ENCODE data around the gene AGFG2. TPM values are rescaled to one million over a fixed set of nuclear protein-coding genes. Genes with fewer than 3 reads are reported as not detected.
"Not testable (repeated sequence)": the region's sequence is repeated elsewhere in the genome, so short reads cannot be mapped to it uniquely, and the experiment has no call there.

Gene AGFG2
- total RNA-seq, 1 donor from 2014 or later, result 1.2 TPM

DNA sequence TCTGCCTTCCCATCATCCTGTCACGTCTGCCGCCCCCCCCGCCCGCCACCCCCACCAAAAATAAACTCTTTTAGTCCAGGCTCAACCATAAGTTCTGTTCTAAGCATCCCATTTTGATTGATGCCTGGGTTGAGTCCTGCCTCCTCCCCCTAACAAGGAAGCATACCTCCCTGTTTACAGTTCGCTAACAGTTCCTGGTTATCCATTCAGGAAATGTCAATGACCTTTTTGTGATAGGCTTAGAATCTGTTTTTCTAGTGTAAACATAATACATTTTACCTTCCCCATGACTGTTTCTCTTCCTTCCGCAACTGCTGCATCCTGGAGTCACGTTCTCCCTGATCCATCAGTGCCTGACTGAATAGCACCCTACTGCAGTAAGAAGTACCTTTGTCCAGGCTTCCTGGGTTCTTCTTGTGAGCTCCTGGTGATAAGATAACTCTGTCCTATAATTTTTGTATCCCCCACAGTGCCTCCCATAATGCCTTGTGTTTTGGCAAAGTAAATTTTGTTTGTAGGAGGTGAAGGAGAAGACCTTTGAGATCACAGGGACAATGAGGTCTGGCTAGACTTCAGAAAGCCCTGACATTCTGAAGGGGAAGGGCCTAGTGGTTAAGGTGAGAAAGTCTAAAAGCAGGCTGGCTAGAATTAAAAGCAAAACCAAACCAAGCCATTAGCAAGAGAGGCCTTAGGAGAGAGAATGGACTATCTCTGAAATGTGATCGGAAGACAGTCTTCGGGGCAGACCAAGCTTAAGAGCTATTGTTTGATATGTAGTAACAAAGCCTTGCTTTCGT lies 7.3 kb downstream of the AGFG2 start:
- peaks cover 3% of the 10 kb centered on the region for H3K27me3 Mint-ChIP-seq (ENCODE audit: insufficient read depth, low read depth)
- Histone ChIP-seq H2AFZ (replicated peaks) (no peak overlapping the region), H3K9me3 (ENCODE audit: low read depth) (no peaks in the 10 kb centered on the region), H3K36me3 (no peaks in the 10 kb centered on the region), H3K4me3 (no peak overlapping the region), H3F3A (ENCODE audit: low read depth) (peaks cover 8% of the 10 kb centered on the region), H3K4me1 (peaks cover 21% of the 10 kb centered on the region), H3K9ac (no peak overlapping the region), H3K4me2 (peak overlapping the region; percentile 19), H4K20me1 (ENCODE audit: low read depth) (peaks cover 11% of the 10 kb centered on the region), H3K27me3 (no peaks in the 10 kb centered on the region), H3K27ac (peak overlapping the region; percentile 6), H3K79me2 (ENCODE audit: low read depth) (no peaks in the 10 kb centered on the region)
- peaks cover 5% of the 10 kb centered on the region for H3K36me3 Mint-ChIP-seq
- TF ChIP-seq, protein P1, sequence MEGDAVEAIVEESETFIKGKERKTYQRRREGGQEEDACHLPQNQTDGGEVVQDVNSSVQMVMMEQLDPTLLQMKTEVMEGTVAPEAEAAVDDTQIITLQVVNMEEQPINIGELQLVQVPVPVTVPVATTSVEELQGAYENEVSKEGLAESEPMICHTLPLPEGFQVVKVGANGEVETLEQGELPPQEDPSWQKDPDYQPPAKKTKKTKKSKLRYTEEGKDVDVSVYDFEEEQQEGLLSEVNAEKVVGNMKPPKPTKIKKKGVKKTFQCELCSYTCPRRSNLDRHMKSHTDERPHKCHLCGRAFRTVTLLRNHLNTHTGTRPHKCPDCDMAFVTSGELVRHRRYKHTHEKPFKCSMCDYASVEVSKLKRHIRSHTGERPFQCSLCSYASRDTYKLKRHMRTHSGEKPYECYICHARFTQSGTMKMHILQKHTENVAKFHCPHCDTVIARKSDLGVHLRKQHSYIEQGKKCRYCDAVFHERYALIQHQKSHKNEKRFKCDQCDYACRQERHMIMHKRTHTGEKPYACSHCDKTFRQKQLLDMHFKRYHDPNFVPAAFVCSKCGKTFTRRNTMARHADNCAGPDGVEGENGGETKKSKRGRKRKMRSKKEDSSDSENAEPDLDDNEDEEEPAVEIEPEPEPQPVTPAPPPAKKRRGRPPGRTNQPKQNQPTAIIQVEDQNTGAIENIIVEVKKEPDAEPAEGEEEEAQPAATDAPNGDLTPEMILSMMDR (IDR thresholded peaks at IDR 0.05), result no peak
- TF ChIP-seq EZH2 (IDR thresholded peaks at IDR 0.05) (no peak), EZH2phosphoT487 (IDR thresholded peaks at IDR 0.05) (no peak)
- H3K4me3 Mint-ChIP-seq, result peak overlapping the region; percentile 8
- no peaks in the 10 kb centered on the region for H3K9me3 Mint-ChIP-seq
- H3K4me1 Mint-ChIP-seq, result peaks cover 60% of the 10 kb centered on the region
- H3K27ac Mint-ChIP-seq, result peak overlapping the region; percentile 68
- DNase-seq (ENCODE audit: low spot score), result no peak

DNA sequence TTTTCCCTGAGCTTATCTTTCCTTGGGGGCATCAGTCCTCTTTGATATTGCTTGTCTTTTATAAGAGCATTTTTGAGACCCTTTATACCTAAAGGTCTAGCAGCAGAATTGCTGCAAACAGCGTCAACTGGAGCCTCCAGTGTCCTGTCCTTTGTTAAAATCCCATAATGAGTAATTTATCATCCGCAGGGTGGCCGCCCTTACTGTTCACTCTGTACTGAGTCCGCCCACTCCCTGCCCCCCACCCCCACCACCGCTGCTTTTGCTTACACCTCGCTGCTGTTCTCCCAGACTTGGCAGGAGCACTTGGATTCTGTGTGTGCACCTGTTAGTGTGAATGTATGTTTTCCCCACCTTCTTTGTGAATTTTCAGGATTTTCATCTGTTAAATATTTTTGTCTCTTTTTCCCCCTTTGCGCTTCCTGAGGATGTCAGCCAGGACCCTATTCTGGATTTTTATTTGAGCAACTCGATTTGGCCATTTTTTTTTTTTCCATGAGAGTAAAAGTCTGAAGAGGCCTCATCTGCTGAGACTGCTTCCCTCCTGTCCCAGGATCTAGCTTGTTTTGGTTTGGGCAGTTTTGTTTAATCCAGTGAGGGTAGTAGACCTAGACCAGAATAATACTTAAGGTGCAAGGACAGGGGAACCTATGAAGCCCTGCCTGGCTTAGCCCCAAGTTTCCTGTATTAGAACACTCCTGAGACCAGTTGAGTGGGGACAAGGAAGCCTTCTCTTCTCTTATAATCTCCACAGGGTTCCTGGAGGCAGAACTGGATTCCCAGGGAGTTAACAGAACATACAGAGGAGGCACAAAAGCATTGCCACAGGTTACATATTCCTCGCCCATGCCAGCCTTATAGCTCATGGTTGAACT lies 8.2 kb downstream of the AGFG2 start:
- Histone ChIP-seq H3K4me3 (no peak overlapping the region), H3K79me2 (ENCODE audit: low read depth) (no peaks in the 10 kb centered on the region), H3K9ac (no peak overlapping the region), H3K4me2 (peak overlapping the region; percentile 19), H3K9me3 (ENCODE audit: low read depth) (no peaks in the 10 kb centered on the region), H3K4me1 (peaks cover 21% of the 10 kb centered on the region), H3F3A (ENCODE audit: low read depth) (peaks cover 6% of the 10 kb centered on the region), H4K20me1 (ENCODE audit: low read depth) (peaks cover 11% of the 10 kb centered on the region), H3K36me3 (no peaks in the 10 kb centered on the region), H2AFZ (replicated peaks) (no peak overlapping the region), H3K27ac (no peak overlapping the region), H3K27me3 (no peaks in the 10 kb centered on the region)
- peak overlapping the region; percentile 76 for H3K27ac Mint-ChIP-seq
- no peak for DNase-seq (ENCODE audit: low spot score)
- H3K27me3 Mint-ChIP-seq (ENCODE audit: insufficient read depth, low read depth), result peaks cover 1% of the 10 kb centered on the region
- TF ChIP-seq, protein P1 (IDR thresholded peaks at IDR 0.05), result no peak
- no peak for TF ChIP-seq EZH2phosphoT487 (IDR thresholded peaks at IDR 0.05)
- TF ChIP-seq EZH2 (IDR thresholded peaks at IDR 0.05), result no peak
- H3K36me3 Mint-ChIP-seq, result peaks cover 5% of the 10 kb centered on the region
- H3K4me1 Mint-ChIP-seq, result peaks cover 56% of the 10 kb centered on the region
- no peak overlapping the region for H3K4me3 Mint-ChIP-seq
- H3K9me3 Mint-ChIP-seq, result no peaks in the 10 kb centered on the region

DNA sequence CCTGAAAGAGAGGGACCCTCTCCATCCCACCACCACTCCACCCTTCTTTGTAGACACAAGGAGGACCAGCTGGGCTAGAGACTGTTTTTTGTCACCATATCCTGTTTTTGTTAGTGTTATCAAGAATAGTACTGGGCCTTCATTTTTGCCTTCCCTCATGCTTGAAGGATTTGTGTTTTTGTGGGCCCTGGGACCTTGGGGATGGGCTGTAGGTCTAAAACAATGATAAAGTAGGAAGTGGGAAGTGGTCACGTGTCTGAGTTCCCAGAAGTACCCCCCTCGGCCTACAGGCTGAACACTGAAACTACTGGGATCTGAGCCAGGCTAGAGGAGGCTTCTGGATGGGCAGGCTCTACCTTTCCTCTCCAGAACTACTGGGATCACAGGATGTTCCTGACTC lies 8.9 kb downstream of the AGFG2 start:
- H3K4me3 ChIP-seq, result no peak overlapping the region
- Mint-ChIP-seq H3K4me1 (peaks cover 50% of the 10 kb centered on the region), H3K4me3 (no peak overlapping the region), H3K36me3 (peaks cover 9% of the 10 kb centered on the region), H3K9me3 (no peaks in the 10 kb centered on the region), H3K27ac (peak overlapping the region; percentile 76), H3K27me3 (ENCODE audit: insufficient read depth, low read depth) (no peaks in the 10 kb centered on the region)
- peaks cover 11% of the 10 kb centered on the region for H4K20me1 ChIP-seq (ENCODE audit: low read depth)
- H3K27me3 ChIP-seq, result no peaks in the 10 kb centered on the region
- H3K4me2 ChIP-seq, result no peak overlapping the region
- peaks cover 6% of the 10 kb centered on the region for H3F3A ChIP-seq (ENCODE audit: low read depth)
- no peaks in the 10 kb centered on the region for H3K9me3 ChIP-seq (ENCODE audit: low read depth)
- no peak overlapping the region for H3K9ac ChIP-seq
- H3K36me3 ChIP-seq, result no peaks in the 10 kb centered on the region
- no peak for TF ChIP-seq EZH2phosphoT487 (IDR thresholded peaks at IDR 0.05)
- TF ChIP-seq, protein P1 (IDR thresholded peaks at IDR 0.05), result no peak
- TF ChIP-seq EZH2 (IDR thresholded peaks at IDR 0.05), result no peak
- DNase-seq (ENCODE audit: low spot score), result no peak
- H2AFZ ChIP-seq (replicated peaks), result no peak overlapping the region
- H3K27ac ChIP-seq, result no peak overlapping the region
- H3K79me2 ChIP-seq (ENCODE audit: low read depth), result no peaks in the 10 kb centered on the region
- H3K4me1 ChIP-seq, result peaks cover 21% of the 10 kb centered on the region

DNA sequence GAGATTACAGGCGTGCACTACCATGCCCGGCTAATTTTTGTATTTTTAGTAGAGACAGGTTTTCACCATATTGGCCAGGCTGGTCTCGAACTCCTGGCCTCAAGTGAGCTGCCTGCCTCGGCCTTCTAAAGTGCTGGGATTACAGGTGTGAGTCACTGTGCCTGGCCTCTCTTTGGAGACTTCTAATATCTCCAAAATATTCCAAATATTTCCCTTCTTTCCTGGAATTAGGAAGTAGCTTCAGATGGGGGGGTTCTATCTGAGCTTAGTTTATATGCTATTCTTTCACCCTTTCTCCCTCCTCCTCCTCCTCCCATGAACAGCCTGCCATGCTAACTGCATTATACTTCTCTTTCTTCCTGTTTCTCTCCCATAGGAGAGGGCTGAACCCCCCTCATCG lies 9.4 kb downstream of the AGFG2 start:
- H3K9me3 ChIP-seq (ENCODE audit: low read depth); H3K36me3 Mint-ChIP-seq; H3K79me2 ChIP-seq (ENCODE audit: low read depth); H3K27me3 Mint-ChIP-seq (ENCODE audit: insufficient read depth, low read depth); H3K27ac ChIP-seq; H2AFZ ChIP-seq (replicated peaks); H3F3A ChIP-seq (ENCODE audit: low read depth); H3K27me3 ChIP-seq; H3K4me3 ChIP-seq; H3K4me3 Mint-ChIP-seq; DNase-seq (ENCODE audit: low spot score); H3K9ac ChIP-seq; H3K4me2 ChIP-seq; H3K36me3 ChIP-seq; H3K9me3 Mint-ChIP-seq: not testable (repeated sequence)
- Histone ChIP-seq H4K20me1 (ENCODE audit: low read depth) (peaks cover 11% of the 10 kb centered on the region), H3K4me1 (peaks cover 21% of the 10 kb centered on the region)
- Mint-ChIP-seq H3K4me1 (peaks cover 47% of the 10 kb centered on the region), H3K27ac (peak overlapping the region; percentile 85)

All from neural progenitor cell (in vitro differentiated cells).